ENCODE data around the gene BMP7. TPM values are rescaled to one million over a fixed set of nuclear protein-coding genes. Genes with fewer than 3 reads are reported as not detected.
"Not testable (repeated sequence)": the region's sequence is repeated elsewhere in the genome, so short reads cannot be mapped to it uniquely, and the experiment has no call there.

The BMP7 gene
- total RNA-seq, 2 donors from 2014 or later = not detected

- ATAC-seq (replicated peaks) = no peak
- H3K4me1 Mint-ChIP-seq = no peaks in the 10 kb centered on the region
- no peak overlapping the region for H3K27ac Mint-ChIP-seq
- H3K27me3 Mint-ChIP-seq = peaks cover 50% of the 10 kb centered on the region
- H3K9me3 Mint-ChIP-seq = no peaks in the 10 kb centered on the region
- H3K4me3 Mint-ChIP-seq = no peak overlapping the region
- H3K36me3 Mint-ChIP-seq (ENCODE audit: low read depth) = peaks cover 6% of the 10 kb centered on the region
Observed at GRCh38 chr20:57265336-57265996, 975 bp downstream of the BMP7 start.

GRCh38 chr20:57264908-57265335 lies 1.5 kb downstream of the BMP7 start:
- H3K27ac Mint-ChIP-seq; H3K36me3 Mint-ChIP-seq (ENCODE audit: low read depth); H3K4me1 Mint-ChIP-seq; H3K9me3 Mint-ChIP-seq; H3K4me3 Mint-ChIP-seq; ATAC-seq (replicated peaks): not testable (repeated sequence)
- H3K27me3 Mint-ChIP-seq = peaks cover 53% of the 10 kb centered on the region

DNA sequence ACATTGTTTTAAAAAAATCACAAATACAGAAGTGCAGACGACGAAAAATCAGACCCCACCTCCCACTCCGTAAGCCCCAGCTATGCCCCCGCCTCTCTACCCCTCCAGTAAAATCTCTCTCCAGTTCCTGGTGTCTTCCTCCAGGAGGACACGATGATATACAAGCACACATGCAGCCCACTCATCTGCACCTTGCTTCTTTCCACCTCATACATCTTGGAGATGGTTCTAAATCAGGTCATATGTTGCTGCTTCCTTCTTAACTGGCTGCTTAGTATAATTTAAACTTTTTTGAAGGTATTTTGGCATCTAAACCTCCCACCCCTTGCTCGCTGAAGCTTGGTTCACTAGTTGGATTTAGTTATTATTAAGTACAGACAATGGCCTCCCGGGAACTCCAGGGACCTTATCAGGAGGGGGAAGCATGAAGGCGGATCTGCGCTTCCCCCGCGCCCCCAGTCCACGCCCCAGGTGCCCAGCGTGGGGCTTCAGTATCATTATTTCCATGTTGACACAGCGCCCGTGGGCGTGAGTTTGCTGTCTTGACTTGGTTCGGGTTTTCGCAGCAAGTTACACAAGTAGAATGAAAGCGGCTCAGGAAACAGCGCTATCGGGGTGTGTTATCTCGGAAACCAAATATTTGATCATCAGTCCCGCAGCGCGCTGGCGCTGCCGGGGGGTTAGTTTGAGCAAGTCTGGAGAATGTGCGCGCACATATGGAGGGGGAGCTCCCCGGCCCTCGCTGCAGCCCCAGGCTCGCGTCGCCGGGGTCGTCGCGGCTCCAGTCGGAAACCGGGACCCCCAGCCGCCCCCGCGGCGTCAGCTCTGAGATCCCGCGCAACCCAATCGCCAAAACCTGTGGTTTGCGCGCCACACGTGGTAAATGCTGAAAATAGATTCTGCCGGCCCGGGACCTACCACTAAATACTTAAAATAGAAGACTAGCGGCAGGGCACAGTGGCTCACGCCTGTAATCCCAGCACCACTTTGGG lies 2.3 kb downstream of the BMP7 start:
- H3K4me3 Mint-ChIP-seq = no peak overlapping the region
- H3K9me3 Mint-ChIP-seq = no peaks in the 10 kb centered on the region
- peaks cover 46% of the 10 kb centered on the region for H3K27me3 Mint-ChIP-seq
- peaks cover 6% of the 10 kb centered on the region for H3K36me3 Mint-ChIP-seq (ENCODE audit: low read depth)
- ATAC-seq (replicated peaks) = no peak
- no peaks in the 10 kb centered on the region for H3K4me1 Mint-ChIP-seq
- H3K27ac Mint-ChIP-seq = no peak overlapping the region

DNA sequence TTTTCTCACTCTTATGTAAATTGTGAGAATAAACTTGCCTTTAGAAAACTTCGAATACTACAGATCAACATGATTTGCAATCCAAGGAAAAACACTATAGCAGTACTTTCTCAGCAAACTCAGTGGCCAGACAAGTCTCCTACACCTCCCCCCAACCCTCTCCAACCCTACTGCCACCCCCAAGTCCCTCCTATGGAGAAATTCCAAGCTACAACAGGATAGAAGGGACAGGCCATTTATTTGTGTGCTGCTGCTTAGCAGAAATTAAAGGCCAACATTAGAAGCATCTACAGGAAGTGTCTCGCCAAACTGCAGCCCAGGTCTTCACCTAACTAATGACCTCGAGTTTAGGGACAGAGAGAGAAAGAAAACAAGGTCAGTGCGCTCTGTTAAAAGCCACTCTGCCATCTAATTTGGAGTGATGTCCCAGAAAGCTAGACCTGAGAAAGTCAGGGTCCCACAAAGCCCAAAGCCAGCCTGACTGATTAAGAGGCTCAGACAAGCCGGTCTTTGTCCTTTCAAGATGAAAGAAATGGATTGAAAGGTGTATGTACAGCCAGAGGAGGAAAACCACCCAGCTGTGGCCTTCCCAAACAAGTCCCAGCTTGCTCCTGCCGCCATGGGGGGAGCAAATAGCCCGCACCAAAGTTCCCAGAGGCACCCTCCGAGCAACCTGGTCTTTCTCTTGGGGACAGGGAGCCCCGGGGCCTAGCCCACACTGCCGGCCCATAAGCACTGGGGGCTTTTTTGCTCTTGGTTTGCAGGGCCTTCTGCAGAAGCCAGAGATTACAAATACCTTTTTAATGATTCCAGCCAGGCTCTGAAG lies 3.4 kb downstream of the BMP7 start:
- H3K9me3 Mint-ChIP-seq = no peaks in the 10 kb centered on the region
- peaks cover 48% of the 10 kb centered on the region for H3K27me3 Mint-ChIP-seq
- no peak overlapping the region for H3K4me3 Mint-ChIP-seq
- H3K36me3 Mint-ChIP-seq (ENCODE audit: low read depth) = peaks cover 6% of the 10 kb centered on the region
- no peaks in the 10 kb centered on the region for H3K4me1 Mint-ChIP-seq
- no peak for ATAC-seq (replicated peaks)
- no peak overlapping the region for H3K27ac Mint-ChIP-seq

DNA sequence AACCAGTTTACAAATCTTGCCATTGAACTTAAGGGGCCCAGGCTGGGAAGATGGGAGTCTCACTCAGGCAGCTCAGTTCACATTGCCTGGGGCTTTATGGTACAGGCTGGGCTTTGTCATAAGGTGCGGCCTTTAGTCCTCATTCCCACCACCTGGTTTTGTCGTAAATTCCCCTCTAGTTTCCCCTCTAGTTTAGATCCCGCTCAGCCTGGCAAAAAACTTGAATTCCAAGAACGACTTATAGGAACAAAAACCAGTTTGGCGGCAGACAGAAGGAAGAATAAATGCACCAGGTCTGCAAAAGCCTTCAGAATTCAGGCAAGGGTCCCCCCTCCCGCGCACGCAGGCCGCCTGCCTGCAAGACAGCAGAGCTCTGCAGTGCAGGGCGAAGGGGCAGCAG lies 4.1 kb downstream of the BMP7 start:
- H3K4me3 Mint-ChIP-seq = no peak overlapping the region
- no peaks in the 10 kb centered on the region for H3K4me1 Mint-ChIP-seq
- ATAC-seq (replicated peaks) = no peak
- H3K9me3 Mint-ChIP-seq = no peaks in the 10 kb centered on the region
- H3K27ac Mint-ChIP-seq = no peak overlapping the region
- peaks cover 3% of the 10 kb centered on the region for H3K36me3 Mint-ChIP-seq (ENCODE audit: low read depth)
- peaks cover 45% of the 10 kb centered on the region for H3K27me3 Mint-ChIP-seq

GRCh38 chr20:57261457-57262251 lies 4.8 kb downstream of the BMP7 start:
- H3K4me3 Mint-ChIP-seq = no peak overlapping the region
- H3K9me3 Mint-ChIP-seq = no peaks in the 10 kb centered on the region
- no peaks in the 10 kb centered on the region for H3K36me3 Mint-ChIP-seq (ENCODE audit: low read depth)
- no peaks in the 10 kb centered on the region for H3K4me1 Mint-ChIP-seq
- ATAC-seq (replicated peaks) = no peak
- H3K27ac Mint-ChIP-seq = no peak overlapping the region
- H3K27me3 Mint-ChIP-seq = peaks cover 42% of the 10 kb centered on the region

- no peak overlapping the region for H3K27ac Mint-ChIP-seq
- no peaks in the 10 kb centered on the region for H3K9me3 Mint-ChIP-seq
- no peaks in the 10 kb centered on the region for H3K36me3 Mint-ChIP-seq (ENCODE audit: low read depth)
- peaks cover 42% of the 10 kb centered on the region for H3K27me3 Mint-ChIP-seq
- no peak for ATAC-seq (replicated peaks)
- no peak overlapping the region for H3K4me3 Mint-ChIP-seq
- no peaks in the 10 kb centered on the region for H3K4me1 Mint-ChIP-seq
Observed at GRCh38 chr20:57260934-57261333, 5.5 kb downstream of the BMP7 start.

GRCh38 chr20:57259938-57260921 lies 6.2 kb downstream of the BMP7 start:
- no peaks in the 10 kb centered on the region for H3K9me3 Mint-ChIP-seq
- H3K27me3 Mint-ChIP-seq = peaks cover 43% of the 10 kb centered on the region
- no peaks in the 10 kb centered on the region for H3K36me3 Mint-ChIP-seq (ENCODE audit: low read depth)
- ATAC-seq (replicated peaks) = no peak
- H3K27ac Mint-ChIP-seq = no peak overlapping the region
- no peaks in the 10 kb centered on the region for H3K4me1 Mint-ChIP-seq
- no peak overlapping the region for H3K4me3 Mint-ChIP-seq

GRCh38 chr20:57259121-57259937 lies 7.1 kb downstream of the BMP7 start:
- peaks cover 52% of the 10 kb centered on the region for H3K27me3 Mint-ChIP-seq
- no peaks in the 10 kb centered on the region for H3K36me3 Mint-ChIP-seq (ENCODE audit: low read depth)
- no peak for ATAC-seq (replicated peaks)
- no peaks in the 10 kb centered on the region for H3K4me1 Mint-ChIP-seq
- no peaks in the 10 kb centered on the region for H3K9me3 Mint-ChIP-seq
- no peak overlapping the region for H3K27ac Mint-ChIP-seq
- no peak overlapping the region for H3K4me3 Mint-ChIP-seq

GRCh38 chr20:57257701-57258453 lies 8.6 kb downstream of the BMP7 start:
- Mint-ChIP-seq H3K36me3 (ENCODE audit: low read depth) (no peaks in the 10 kb centered on the region), H3K4me1 (no peaks in the 10 kb centered on the region), H3K4me3 (no peak overlapping the region), H3K27me3 (peaks cover 49% of the 10 kb centered on the region), H3K9me3 (no peaks in the 10 kb centered on the region), H3K27ac (no peak overlapping the region)
- ATAC-seq (replicated peaks) = no peak

GRCh38 chr20:57256908-57257307 lies 9.5 kb downstream of the BMP7 start:
- ATAC-seq (replicated peaks) = no peak
- Mint-ChIP-seq H3K4me1 (no peaks in the 10 kb centered on the region), H3K4me3 (no peak overlapping the region), H3K9me3 (no peaks in the 10 kb centered on the region), H3K27ac (no peak overlapping the region), H3K27me3 (peaks cover 42% of the 10 kb centered on the region), H3K36me3 (ENCODE audit: low read depth) (no peaks in the 10 kb centered on the region)

DNA sequence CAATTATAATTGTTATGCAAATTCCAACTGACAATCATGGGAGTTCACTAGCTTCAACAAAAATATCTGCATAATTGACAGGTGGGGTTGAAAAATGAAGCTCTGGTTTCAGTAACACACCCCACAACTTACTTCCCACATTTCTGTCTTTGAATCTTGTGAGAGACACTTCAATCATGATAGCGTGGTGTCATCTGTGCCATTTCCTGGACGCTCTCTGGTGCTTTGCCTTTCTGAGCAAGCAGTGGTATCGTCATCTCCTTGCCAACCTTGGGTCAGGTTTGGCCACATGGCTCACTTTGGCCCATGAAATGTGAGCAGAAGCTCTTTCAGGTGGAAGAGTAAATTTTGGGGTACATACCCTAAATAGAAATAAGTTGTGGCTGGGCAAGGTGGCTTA lies 10.2 kb downstream of the BMP7 start:
- Mint-ChIP-seq H3K27me3 (peaks cover 39% of the 10 kb centered on the region), H3K4me3 (no peak overlapping the region), H3K4me1 (no peaks in the 10 kb centered on the region), H3K9me3 (no peaks in the 10 kb centered on the region), H3K36me3 (ENCODE audit: low read depth) (no peaks in the 10 kb centered on the region), H3K27ac (no peak overlapping the region)
- ATAC-seq (replicated peaks) = no peak
